Stomach smooth muscle (tissue), 2 donors: ENCODE data around the gene RASL11A.
"Not testable (repeated sequence)": the region's sequence is repeated elsewhere in the genome, so short reads cannot be mapped to it uniquely, and the experiment has no call there.

Experiments
- H3K27ac ChIP-seq: one replicate; pipeline ENCODE4 v1.7.0; 2013; ENCODE audit warnings: mild to moderate bottlenecking, low read length, inconsistent platforms
- H3K27me3 ChIP-seq, 2 donors: one replicate each; pipeline ENCODE4 v1.7.0; 2013; ENCODE audit warnings: low read length in 2 of 2; ENCODE audit not compliant: insufficient read depth in 2 of 2, control insufficient read depth in 1 of 2
- H3K36me3 ChIP-seq, 2 donors: one replicate each; pipeline ENCODE4 v1.7.0; 2013; ENCODE audit warnings: low read length in 2 of 2; ENCODE audit not compliant: control insufficient read depth in 2 of 2, insufficient read depth in 2 of 2
- H3K4me1 ChIP-seq: one replicate; pipeline ENCODE4 v1.7.0; 2013; ENCODE audit warnings: low read length; ENCODE audit not compliant: control insufficient read depth, insufficient read depth
- H3K4me3 ChIP-seq, 2 donors: one replicate each; pipeline ENCODE4 v1.7.0; 2013; ENCODE audit warnings: low read length in 2 of 2
- H3K9ac ChIP-seq, 2 donors: one replicate each; pipeline ENCODE4 v1.7.0; 2013; ENCODE audit warnings: low read length in 2 of 2, mild to moderate bottlenecking in 1 of 2
- H3K9me3 ChIP-seq, 2 donors: one replicate each; pipeline ENCODE4 v1.7.0; 2013; ENCODE audit warnings: low read length in 2 of 2; ENCODE audit not compliant: control insufficient read depth in 2 of 2
- donor health status: healthy.
- donor health status: Pancreatic carcinoma.

The RASL11A gene

GRCh38 chr13:27311518-27312210 lies 41.0 kb downstream of the RASL11A start:
- Histone ChIP-seq H3K9me3 (no peaks in the 10 kb centered on the region), H3K4me1 (no peaks in the 10 kb centered on the region), H3K27ac (no peak overlapping the region), H3K9ac (no peak overlapping the region), H3K27me3 (peaks cover 0 to 2% of the 10 kb centered on the region in 2 donors), H3K4me3 (no peak overlapping the region), H3K36me3 (no peaks in the 10 kb centered on the region)

GRCh38 chr13:27313770-27314169 lies 43.1 kb downstream of the RASL11A start:
- Histone ChIP-seq H3K9me3 (no peaks in the 10 kb centered on the region), H3K4me3 (no peak overlapping the region), H3K9ac (no peak overlapping the region), H3K27ac (no peak overlapping the region), H3K4me1 (no peaks in the 10 kb centered on the region), H3K27me3 (peaks cover 0 to 4% of the 10 kb centered on the region in 2 donors), H3K36me3 (no peaks in the 10 kb centered on the region)

GRCh38 chr13:27319404-27319803 lies 48.8 kb downstream of the RASL11A start:
- Histone ChIP-seq H3K9ac (no peak overlapping the region), H3K27me3 (peaks cover 0 to 4% of the 10 kb centered on the region in 2 donors)

GRCh38 chr13:27321468-27322431 lies 51.1 kb downstream of the RASL11A start:
- peaks cover 0 to 1% of the 10 kb centered on the region in 2 donors for H3K27me3 ChIP-seq
- H3K9ac ChIP-seq = no peak overlapping the region
- no peaks in the 10 kb centered on the region for H3K4me1 ChIP-seq
- H3K4me3 ChIP-seq = no peak overlapping the region
- peaks cover 3 to 4% of the 10 kb centered on the region in 2 donors for H3K9me3 ChIP-seq
- H3K36me3 ChIP-seq = no peaks in the 10 kb centered on the region
- no peak overlapping the region for H3K27ac ChIP-seq

More at GRCh38 chr13:27319404-27319803, 48.8 kb downstream of the RASL11A start:
- Histone ChIP-seq H3K27ac (no peak overlapping the region), H3K9me3 (peaks cover 3 to 4% of the 10 kb centered on the region in 2 donors), H3K4me1 (no peaks in the 10 kb centered on the region), H3K4me3 (no peak overlapping the region), H3K36me3 (no peaks in the 10 kb centered on the region)

- H3K27me3 ChIP-seq, H3K27ac ChIP-seq, H3K9me3 ChIP-seq, H3K36me3 ChIP-seq, H3K4me1 ChIP-seq, H3K9ac ChIP-seq, H3K4me3 ChIP-seq: not testable (repeated sequence)
Measured at GRCh38 chr13:27322443-27322842, 51.8 kb downstream of the RASL11A start.
